ENCODE data around the gene ERC2.

The ERC2 gene

GRCh38 chr3:55621648-55622047, 846.6 kb downstream of the ERC2 start:
- TF ChIP-seq, protein P1, sequence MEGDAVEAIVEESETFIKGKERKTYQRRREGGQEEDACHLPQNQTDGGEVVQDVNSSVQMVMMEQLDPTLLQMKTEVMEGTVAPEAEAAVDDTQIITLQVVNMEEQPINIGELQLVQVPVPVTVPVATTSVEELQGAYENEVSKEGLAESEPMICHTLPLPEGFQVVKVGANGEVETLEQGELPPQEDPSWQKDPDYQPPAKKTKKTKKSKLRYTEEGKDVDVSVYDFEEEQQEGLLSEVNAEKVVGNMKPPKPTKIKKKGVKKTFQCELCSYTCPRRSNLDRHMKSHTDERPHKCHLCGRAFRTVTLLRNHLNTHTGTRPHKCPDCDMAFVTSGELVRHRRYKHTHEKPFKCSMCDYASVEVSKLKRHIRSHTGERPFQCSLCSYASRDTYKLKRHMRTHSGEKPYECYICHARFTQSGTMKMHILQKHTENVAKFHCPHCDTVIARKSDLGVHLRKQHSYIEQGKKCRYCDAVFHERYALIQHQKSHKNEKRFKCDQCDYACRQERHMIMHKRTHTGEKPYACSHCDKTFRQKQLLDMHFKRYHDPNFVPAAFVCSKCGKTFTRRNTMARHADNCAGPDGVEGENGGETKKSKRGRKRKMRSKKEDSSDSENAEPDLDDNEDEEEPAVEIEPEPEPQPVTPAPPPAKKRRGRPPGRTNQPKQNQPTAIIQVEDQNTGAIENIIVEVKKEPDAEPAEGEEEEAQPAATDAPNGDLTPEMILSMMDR (IDR thresholded peaks at IDR 0.05; ENCODE audit: low read depth, low read length): no peak
- Histone ChIP-seq H3K4me1 (no peaks in the 10 kb centered on the region), H3K4me3 (ENCODE audit: low read depth, low read length) (no peak overlapping the region)

DNA sequence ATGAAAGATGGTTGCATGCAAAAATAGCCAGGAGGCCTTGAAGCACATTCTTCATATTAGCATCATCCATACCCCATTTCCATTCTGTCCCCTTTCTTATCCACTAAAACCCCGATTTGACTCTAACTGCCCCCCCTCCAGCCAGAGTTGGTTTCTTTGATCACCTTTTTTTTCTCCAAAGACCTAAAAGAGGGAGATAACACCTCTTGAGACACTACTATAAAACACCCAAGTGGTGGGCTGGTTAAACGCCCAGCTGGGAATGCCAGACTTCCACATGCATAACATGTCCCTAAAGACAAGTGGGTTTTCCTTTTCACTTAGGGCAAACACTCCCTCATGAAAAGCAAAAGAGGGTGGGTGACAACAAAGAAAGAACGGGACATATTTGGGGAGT, 847.2 kb downstream of the ERC2 start:
- DNase-seq: no peak
- Histone ChIP-seq H3K4me3 (ENCODE audit: low read depth, low read length) (no peak overlapping the region), H3K4me1 (no peaks in the 10 kb centered on the region), H3K36me3 (no peaks in the 10 kb centered on the region), H3K27me3 (no peaks in the 10 kb centered on the region), H3K9me3 (no peaks in the 10 kb centered on the region)
- TF ChIP-seq, protein P1 (IDR thresholded peaks at IDR 0.05; ENCODE audit: low read depth, low read length): no peak

More at GRCh38 chr3:55621648-55622047, 846.6 kb downstream of the ERC2 start:
- no peaks in the 10 kb centered on the region for H3K36me3 ChIP-seq
- no peaks in the 10 kb centered on the region for H3K9me3 ChIP-seq
- H3K27me3 ChIP-seq: no peaks in the 10 kb centered on the region
- no peak for DNase-seq

- H3K4me3 ChIP-seq (ENCODE audit: low read depth, low read length): no peak overlapping the region
- H3K36me3 ChIP-seq: no peaks in the 10 kb centered on the region
- H3K4me1 ChIP-seq: no peaks in the 10 kb centered on the region
- DNase-seq: no peak
- no peaks in the 10 kb centered on the region for H3K27me3 ChIP-seq
- no peaks in the 10 kb centered on the region for H3K9me3 ChIP-seq
- TF ChIP-seq, protein P1 (IDR thresholded peaks at IDR 0.05; ENCODE audit: low read depth, low read length): no peak
Measured at GRCh38 chr3:55620351-55621025, 847.8 kb downstream of the ERC2 start.

- H3K27me3 ChIP-seq: no peaks in the 10 kb centered on the region
- H3K4me1 ChIP-seq: no peaks in the 10 kb centered on the region
- TF ChIP-seq, protein P1 (IDR thresholded peaks at IDR 0.05; ENCODE audit: low read depth, low read length): no peak
- no peak overlapping the region for H3K4me3 ChIP-seq (ENCODE audit: low read depth, low read length)
- no peak for DNase-seq
- no peaks in the 10 kb centered on the region for H3K9me3 ChIP-seq
- no peaks in the 10 kb centered on the region for H3K36me3 ChIP-seq
Measured at GRCh38 chr3:55619046-55619808, 849.0 kb downstream of the ERC2 start.

- no peaks in the 10 kb centered on the region for H3K36me3 ChIP-seq
- no peaks in the 10 kb centered on the region for H3K4me1 ChIP-seq
- no peak overlapping the region for H3K4me3 ChIP-seq (ENCODE audit: low read depth, low read length)
- no peak for DNase-seq
- no peaks in the 10 kb centered on the region for H3K9me3 ChIP-seq
- TF ChIP-seq, protein P1 (IDR thresholded peaks at IDR 0.05; ENCODE audit: low read depth, low read length): no peak
- no peaks in the 10 kb centered on the region for H3K27me3 ChIP-seq
Measured at GRCh38 chr3:55617385-55617784, 850.9 kb downstream of the ERC2 start.

- no peaks in the 10 kb centered on the region for H3K9me3 ChIP-seq
- DNase-seq: no peak
- no peak overlapping the region for H3K4me3 ChIP-seq (ENCODE audit: low read depth, low read length)
- no peaks in the 10 kb centered on the region for H3K27me3 ChIP-seq
- no peaks in the 10 kb centered on the region for H3K36me3 ChIP-seq
- H3K4me1 ChIP-seq: no peaks in the 10 kb centered on the region
- TF ChIP-seq, protein P1 (IDR thresholded peaks at IDR 0.05; ENCODE audit: low read depth, low read length): no peak
Measured at GRCh38 chr3:55616803-55617202, 851.5 kb downstream of the ERC2 start.
